ENCODE data around the gene ARID4B.
A peak's percentile ranks its signal among the peaks of the same experiment; 100 is the strongest.

The ARID4B gene

DNA sequence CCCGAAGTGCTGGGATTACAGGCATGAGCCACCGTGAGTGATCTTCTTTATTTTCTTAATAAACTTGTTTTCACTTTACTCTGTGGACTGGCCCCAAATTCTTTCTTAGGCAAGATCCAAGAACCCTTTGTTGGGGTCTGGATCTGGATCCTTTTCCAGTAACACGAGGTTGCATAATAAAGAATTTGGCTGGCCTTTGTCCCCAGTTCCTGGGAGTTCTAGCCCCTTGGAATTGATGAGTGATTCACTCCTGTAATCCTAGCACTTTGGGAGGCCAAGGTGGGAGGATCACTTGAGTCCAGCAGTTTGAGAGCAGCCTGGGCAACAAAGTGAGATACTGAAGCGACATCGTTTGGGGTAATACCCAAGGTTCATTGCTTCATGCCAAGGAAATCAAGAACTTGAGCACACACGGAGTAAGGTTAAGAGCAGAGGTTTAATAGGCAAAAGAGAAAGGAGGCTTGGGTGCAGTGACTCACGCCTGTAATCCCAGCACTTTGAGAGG, 197.2 kb downstream of the ARID4B start:
- DNase-seq (ENCODE audit: low read depth in 1 of 2, low spot score in 1 of 2), result no peak

DNA sequence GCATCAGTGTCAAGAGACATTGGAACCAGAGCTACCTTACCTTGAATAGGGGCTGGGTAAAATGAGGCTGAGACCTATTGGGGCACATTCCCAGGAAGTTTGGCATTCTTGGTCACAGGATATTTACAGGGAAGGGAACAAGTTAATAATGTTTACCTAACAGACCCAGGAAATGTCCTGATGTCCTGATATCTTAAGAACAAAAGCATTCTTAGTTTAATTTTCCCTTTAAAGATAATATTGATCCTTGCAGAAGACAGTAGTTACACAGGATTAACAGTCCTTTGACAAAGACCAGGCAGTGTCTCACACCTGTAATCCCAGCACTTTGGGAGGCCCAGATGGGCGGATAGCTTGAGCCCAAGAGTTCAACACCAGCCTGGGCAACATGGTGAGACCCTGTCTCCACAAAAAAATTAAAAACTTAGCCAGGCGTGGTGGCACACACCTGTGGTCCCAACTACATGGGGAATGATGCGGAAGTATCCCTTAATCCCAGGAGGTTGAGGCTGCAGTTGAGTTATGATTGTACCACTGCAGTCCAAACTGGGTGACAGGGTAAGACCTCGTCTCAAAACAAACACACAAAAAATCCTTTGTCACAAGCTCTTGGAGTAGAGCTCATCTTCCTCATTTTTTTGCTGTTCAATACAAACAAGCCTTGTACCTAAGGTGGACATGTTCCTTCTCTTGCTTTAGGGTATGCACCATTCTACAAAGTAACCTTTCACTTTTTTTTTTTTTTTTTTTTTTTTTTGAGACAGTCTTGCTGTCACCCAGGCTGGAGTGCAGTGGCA, 198.0 kb downstream of the ARID4B start:
- DNase-seq (ENCODE audit: low read depth in 1 of 2, low spot score in 1 of 2), result no peak

DNA sequence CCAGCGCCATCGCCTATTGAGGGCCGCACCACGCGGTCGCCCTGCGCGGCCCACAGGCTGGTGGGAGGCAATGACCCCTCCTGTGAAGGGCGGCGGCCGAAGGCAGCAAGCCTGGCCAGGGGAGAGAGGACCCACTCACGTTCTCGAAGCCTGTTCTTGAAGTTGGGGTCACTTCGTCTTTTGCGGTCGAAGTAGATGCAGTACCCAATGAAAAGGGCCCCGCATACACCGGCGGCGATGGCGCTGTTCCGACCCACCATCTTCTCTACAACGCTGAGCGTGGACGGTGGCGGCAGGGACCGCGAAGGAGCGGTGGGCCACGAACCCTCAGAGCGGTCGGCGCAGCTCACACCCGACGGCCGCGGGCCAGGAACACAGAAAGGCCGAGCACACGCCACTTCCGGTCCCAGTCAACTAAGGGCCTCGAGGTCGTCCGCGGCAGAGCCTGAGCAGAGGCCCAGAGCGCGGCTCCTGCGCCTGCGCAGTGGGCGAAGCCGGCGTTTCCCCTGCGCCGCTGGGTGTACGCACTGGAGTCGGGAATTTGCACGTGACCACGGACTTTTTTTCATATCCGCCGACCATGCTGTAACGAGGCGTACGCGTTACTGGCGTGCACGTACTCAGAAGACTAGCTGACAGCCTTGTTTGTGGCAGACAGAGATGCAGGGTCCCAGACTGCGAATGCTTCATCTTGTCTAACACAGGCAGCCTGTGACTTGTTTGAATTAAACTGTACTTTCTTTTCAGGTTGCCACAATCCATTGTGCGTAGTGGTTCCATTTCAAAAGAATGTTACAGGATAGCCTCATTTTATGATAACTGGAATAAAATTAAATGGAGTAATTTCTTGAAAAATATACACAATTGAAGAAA, 199.3 kb downstream of the ARID4B start, which contains the start of gene TOMM20:
Gene TOMM20 (minus strand): TSS at position 382 of the 873 bp plus-strand sequence. CDS start 122 bp downstream, at position 260.
- DNase-seq (ENCODE audit: low read depth in 1 of 2, low spot score in 1 of 2), result peak; percentile 80 to 95

DNA sequence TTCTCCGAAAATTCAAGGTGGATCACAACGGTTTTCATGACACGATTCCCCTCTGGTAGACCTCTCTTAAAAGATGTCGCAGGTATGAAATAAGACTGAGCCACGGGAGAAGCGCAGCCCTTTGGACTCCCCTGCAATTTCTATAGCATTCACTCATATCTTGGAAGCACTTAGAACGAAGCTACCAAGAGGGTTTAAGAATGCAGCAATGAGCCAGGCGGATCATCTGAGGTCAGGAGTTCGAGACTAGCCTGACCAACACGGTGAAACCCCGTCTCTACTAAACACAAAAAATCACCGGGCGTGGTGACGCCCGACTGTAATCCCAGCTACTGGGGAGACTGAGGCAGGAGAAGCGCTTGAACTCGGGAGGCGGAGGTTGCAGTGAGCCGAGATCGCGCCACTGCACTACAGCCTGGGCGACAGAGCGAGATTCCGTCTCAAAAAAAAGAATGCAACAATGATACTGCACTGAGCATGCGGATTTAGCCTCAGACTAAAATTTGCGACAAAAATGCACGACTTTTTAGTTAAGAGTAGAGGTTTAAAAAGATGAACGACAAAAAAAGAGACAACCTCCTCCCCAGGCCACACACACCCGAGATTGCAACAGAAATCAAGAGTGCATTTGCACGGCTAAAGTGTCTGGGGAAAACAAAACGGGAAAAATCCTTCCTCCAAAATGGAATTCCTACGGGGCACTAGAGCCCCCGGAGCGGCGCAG, 200.1 kb downstream of the ARID4B start:
- DNase-seq (ENCODE audit: low read depth in 1 of 2, low spot score in 1 of 2), result no peak

DNA sequence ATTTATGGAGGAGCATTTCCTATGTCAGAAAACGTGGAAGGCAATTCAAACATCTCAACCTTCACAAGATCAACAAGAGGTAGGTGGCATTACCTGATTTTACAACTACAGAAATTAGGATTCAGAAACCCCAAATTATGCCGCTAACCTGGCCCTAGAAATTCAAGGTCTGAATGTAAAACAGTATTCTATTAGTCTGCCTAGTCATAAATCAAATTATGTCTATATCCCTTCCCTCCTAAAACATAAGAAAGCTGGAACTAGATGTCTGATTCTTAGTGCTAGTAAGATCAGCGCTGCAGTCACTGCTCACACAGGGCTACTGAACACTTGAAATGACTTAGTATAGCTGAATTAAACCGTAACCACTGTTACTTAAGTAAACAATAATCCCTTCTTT, 200.8 kb downstream of the ARID4B start:
- no peak for DNase-seq (ENCODE audit: low read depth in 1 of 2, low spot score in 1 of 2)

DNA sequence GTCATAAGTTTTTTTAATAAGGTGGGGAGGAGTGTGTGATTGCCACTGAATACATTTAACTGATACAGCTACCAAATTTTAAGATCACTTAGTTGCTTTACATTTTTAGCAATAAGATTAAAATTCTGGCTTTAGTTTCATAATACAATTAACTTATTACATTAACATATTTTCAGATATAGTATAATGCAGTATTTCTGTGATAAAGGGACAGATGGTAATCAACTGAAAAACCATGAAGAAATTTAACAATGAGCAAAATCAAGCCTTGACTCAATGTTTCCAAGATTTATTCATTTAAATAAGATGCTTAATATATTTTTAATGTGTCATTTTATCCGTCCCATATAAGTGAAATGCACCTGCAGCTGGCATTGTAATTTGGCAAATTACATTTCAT, 203.3 kb downstream of the ARID4B start:
- no peak for DNase-seq (ENCODE audit: low read depth in 1 of 2, low spot score in 1 of 2)

DNA sequence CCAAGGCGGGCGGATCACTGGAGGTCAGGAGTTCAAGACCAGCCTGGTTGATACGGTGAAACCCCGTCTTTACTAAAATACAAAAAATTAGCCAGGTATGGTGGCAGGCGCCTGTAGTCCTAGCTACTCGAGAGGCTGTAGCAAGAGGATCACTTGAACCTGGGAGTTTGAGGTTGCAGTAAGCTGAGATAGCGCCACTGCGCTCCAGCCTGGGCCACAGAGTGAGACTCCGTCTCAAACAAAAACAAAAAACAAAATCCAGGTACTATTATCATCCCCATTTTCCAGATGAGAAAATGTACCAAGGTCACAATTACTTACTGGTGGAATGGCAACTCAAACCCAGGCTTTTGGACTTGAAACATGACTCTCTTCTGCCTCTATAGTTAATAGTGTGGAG, 203.9 kb downstream of the ARID4B start:
- no peak for DNase-seq (ENCODE audit: low read depth in 1 of 2, low spot score in 1 of 2)

DNA sequence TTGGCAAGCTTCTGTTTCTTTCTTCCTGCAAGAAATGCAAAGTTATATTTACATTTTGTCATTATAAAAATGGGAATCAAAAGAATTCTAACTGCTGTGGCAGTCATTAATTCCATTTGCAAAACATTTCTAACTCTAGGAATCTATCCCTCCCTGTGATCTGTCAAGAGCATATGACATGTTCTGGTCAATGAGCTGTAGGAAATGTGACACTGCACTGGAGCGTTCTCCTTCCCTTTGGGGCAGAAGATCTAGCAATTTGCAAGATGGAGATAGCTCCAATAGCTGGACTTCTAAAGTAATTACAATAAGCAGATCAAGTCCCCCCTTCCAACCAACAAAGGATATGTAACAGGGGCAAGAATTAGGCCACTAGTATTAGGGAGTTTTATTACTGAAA, 205.6 kb downstream of the ARID4B start:
- DNase-seq (ENCODE audit: low read depth in 1 of 2, low spot score in 1 of 2), result no peak

Data from activated CD4-positive, alpha-beta T cell treated with anti-CD3 and anti-CD28 coated beads, Interleukin-2, amount 50 U/mL, for 24 hours (primary cell).